SU-DHL-6 (cell line): ENCODE data around the gene PLN.

Experiments
- H2AFZ ChIP-seq: fragments of 200-600 bp; sonication (generic); 2 replicates; pipeline ENCODE4 v1.6.1; 2014; ENCODE audit warnings: low read depth, mild to moderate bottlenecking, moderate library complexity, mixed read lengths, antibody characterized with exemption, low read length; ENCODE audit not compliant: severe bottlenecking
- H3F3A ChIP-seq: fragments of 200-600 bp; shearing (Covaris generic); 2 replicates; pipeline ENCODE4 v1.6.0; 2016; ENCODE audit warnings: antibody characterized with exemption, mild to moderate bottlenecking; ENCODE audit not compliant: insufficient read depth
- H3K27ac ChIP-seq: fragments of 200-600 bp; sonication (generic); 2 replicates; pipeline ENCODE4 v1.5.1; 2016; ENCODE audit warnings: low read depth, mild to moderate bottlenecking, low read length, moderate library complexity, mixed read lengths
- H3K27me3 ChIP-seq: fragments of 200-600 bp; sonication (generic), shearing (Covaris generic); 2 replicates; pipeline ENCODE4 v1.6.0; 2014; ENCODE audit warnings: mild to moderate bottlenecking, low read length
- H3K36me3 ChIP-seq: fragments of 200-600 bp; sonication (generic); 2 replicates; pipeline ENCODE4 v1.6.1; 2014; ENCODE audit warnings: mild to moderate bottlenecking, low read length, mixed read lengths
- H3K4me2 ChIP-seq: fragments of 300-600, 200-600 bp; shearing (Covaris generic), sonication (generic); 2 replicates; pipeline ENCODE4 v1.6.0; 2014; ENCODE audit warnings: low read length, low read depth, mild to moderate bottlenecking; ENCODE audit not compliant: poor library complexity, severe bottlenecking
- H3K4me3 ChIP-seq: fragments of 200-600 bp; sonication (generic); 2 replicates; pipeline ENCODE4 v1.5.1; 2014; ENCODE audit warnings: antibody characterized with exemption, low read length, mild to moderate bottlenecking, mixed read lengths; ENCODE audit not compliant: insufficient read depth, poor library complexity, severe bottlenecking
- H3K79me2 ChIP-seq: fragments of 200-600 bp; sonication (generic); 2 replicates; pipeline ENCODE4 v1.6.1; 2014; ENCODE audit warnings: mild to moderate bottlenecking, low read length, moderate library complexity; ENCODE audit not compliant: insufficient read depth
- H3K9ac ChIP-seq: fragments of 200-600 bp; sonication (generic); 2 replicates; pipeline ENCODE4 v1.7.0; 2014; ENCODE audit warnings: mild to moderate bottlenecking, low read length
- H3K9me2 ChIP-seq: fragments of 200-600 bp; sonication (generic); replicated peaks from 2 replicates; pipeline ENCODE4 v1.6.1; 2014; ENCODE audit warnings: low read length; ENCODE audit not compliant: insufficient read depth
- H3K9me3 ChIP-seq: fragments of 200-600 bp; sonication (generic); 2 replicates; pipeline ENCODE4 v1.6.1; 2014; ENCODE audit warnings: low read length, mixed read lengths; ENCODE audit not compliant: insufficient read depth
- H4K20me1 ChIP-seq: fragments of 200-600 bp; sonication (generic); 2 replicates; pipeline ENCODE4 v1.6.1; 2014; ENCODE audit warnings: low read depth, mild to moderate bottlenecking, antibody characterized with exemption, low read length, moderate library complexity, mixed read lengths
- CTCF ChIP-seq: fragments of 200-600 bp; sonication (generic); IDR thresholded peaks from one replicate; pipeline ENCODE4 v1.5.1; 2017; ENCODE audit warnings: antibody characterized with exemption, mild to moderate bottlenecking, low read length, moderate library complexity; ENCODE audit not compliant: insufficient read depth, poor library complexity, severe bottlenecking
- EZH2phosphoT487 ChIP-seq: fragments of 200-600 bp; sonication (generic), shearing (Covaris generic); conservative IDR thresholded peaks from 2 replicates; pipeline ENCODE4 v1.6.1; 2018; ENCODE audit warnings: mild to moderate bottlenecking, antibody characterized with exemption, low read length, moderate library complexity, mixed read lengths

PLN gene

GRCh38 chr6:118603372-118603771, 55.3 kb downstream of the PLN start:
- 0 out of 2 replicates have a peak, but pooled peaks cover 2% of the 10 kb centered on the region for H3K36me3 ChIP-seq
- H3K9me2 ChIP-seq = no peaks in the 10 kb centered on the region
- no peaks in the 10 kb centered on the region for H3F3A ChIP-seq
- H3K9me3 ChIP-seq = peaks cover 5% of the 10 kb centered on the region; the same call in 1 of the 2 replicates
- no peaks in the 10 kb centered on the region for H3K27me3 ChIP-seq
- H3K9ac ChIP-seq = no peak overlapping the region
- H3K4me3 ChIP-seq = no peak overlapping the region
- H4K20me1 ChIP-seq = no peaks in the 10 kb centered on the region
- H3K27ac ChIP-seq = no peak overlapping the region
- no peak overlapping the region for H2AFZ ChIP-seq
- H3K4me2 ChIP-seq = no peak overlapping the region
- no peaks in the 10 kb centered on the region for H3K79me2 ChIP-seq
- TF ChIP-seq EZH2phosphoT487 (no peak), CTCF (no peak)

GRCh38 chr6:118606268-118606667, 58.2 kb downstream of the PLN start:
- Histone ChIP-seq H3F3A (no peaks in the 10 kb centered on the region), H3K27ac (no peak overlapping the region), H2AFZ (no peak overlapping the region), H3K4me2 (no peak overlapping the region), H3K79me2 (no peaks in the 10 kb centered on the region), H3K4me3 (no peak overlapping the region), H3K9me3 (peaks cover 5% of the 10 kb centered on the region; the same call in 1 of the 2 replicates), H4K20me1 (no peaks in the 10 kb centered on the region), H3K36me3 (0 out of 2 replicates have a peak, but pooled peaks cover 2% of the 10 kb centered on the region), H3K9me2 (no peaks in the 10 kb centered on the region), H3K27me3 (no peaks in the 10 kb centered on the region), H3K9ac (no peak overlapping the region)
- TF ChIP-seq EZH2phosphoT487 (no peak), CTCF (no peak)

- Histone ChIP-seq H3K9me2 (no peaks in the 10 kb centered on the region), H2AFZ (no peak overlapping the region), H3K79me2 (no peaks in the 10 kb centered on the region), H3K9me3 (peaks cover 5% of the 10 kb centered on the region; the same call in 1 of the 2 replicates), H3K4me3 (no peak overlapping the region), H4K20me1 (no peaks in the 10 kb centered on the region), H3F3A (no peaks in the 10 kb centered on the region), H3K27ac (no peak overlapping the region), H3K9ac (no peak overlapping the region), H3K36me3 (0 out of 2 replicates have a peak, but pooled peaks cover 2% of the 10 kb centered on the region), H3K4me2 (no peak overlapping the region), H3K27me3 (no peaks in the 10 kb centered on the region)
- TF ChIP-seq CTCF (no peak), EZH2phosphoT487 (no peak)
Observed at GRCh38 chr6:118606858-118607257, 58.8 kb downstream of the PLN start.
